K562 (cell line): Measurements from ENCODE around the gene CTDSPL. TPM values are rescaled to one million over a fixed set of nuclear protein-coding genes. Genes with fewer than 3 reads are reported as not detected.

Source experiments
- ATAC-seq: fragments of 200-7000 bp; cut with Tn5 transposase; 3 replicates; pipeline ENCODE4 v1.9.1; 2020; ENCODE audit warnings: moderate library complexity
- BruUV-seq: library from RNA; stranded (reverse); fragments of 400-500 nt; replicated peaks from 2 replicates; lab custom pipeline; 2021; lab: Mats Ljungman, UMichigan
- CTCF ChIA-PET: fragments of 300-600 bp; formaldehyde crosslinking; extraction: SDS; loops from one replicate; lab custom pipeline; 2021; ENCODE audit warnings: low intra/inter-chr PET ratio; lab: Yijun Ruan, JAX
- POLR2A ChIA-PET: fragments of 300-600, 350-650 bp; sonication (Branson Sonifier 250); formaldehyde crosslinking; extraction: SDS; loops from one replicate; lab custom pipeline; 2021; ENCODE audit warnings: antibody characterized with exemption, inconsistent platforms; lab: Yijun Ruan, JAX
- DNase-seq, 4 experiments: peaks; one replicate each; pipeline versions ENCODE4 v3.0.0 to v3.0.0-alpha.2; 2011 to 2018; ENCODE audit warnings: low spot score in 3 of 4, mixed read lengths in 3 of 4; ENCODE audit errors: extremely low read depth in 1 of 4
- FAIRE-seq: peaks from 2 replicates; lab custom pipeline; 2011; peaks lifted over from hg19 to GRCh38; lab: Jason Lieb, UNC
- H2AFZ ChIP-seq: 2 replicates; pipeline ENCODE4 v1.6.0; 2011; ENCODE audit warnings: low read depth, low read length, control low read depth, inconsistent platforms
- H3K27ac ChIP-seq: fragments of 200-600 bp; 3 replicates; pipeline ENCODE4 v1.8.0; 2011; ENCODE audit warnings: low read depth, mild to moderate bottlenecking, control low read depth, inconsistent platforms, low read length, moderate library complexity, mixed read lengths; ENCODE audit errors: extremely low read depth
- H3K27me3 ChIP-seq, 2 experiments: fragments of 300-600 bp in 1 of 2; 2 replicates in 1 of 2; 3 replicates in 1 of 2; pipeline versions ENCODE4 v1.6.0 to v1.8.0; 2011; ENCODE audit warnings: inconsistent platforms in 2 of 2, low read length in 2 of 2, mild to moderate bottlenecking in 1 of 2, mixed read lengths in 1 of 2, moderate library complexity in 1 of 2; ENCODE audit not compliant: control insufficient read depth in 2 of 2, insufficient read depth in 2 of 2
- H3K36me3 ChIP-seq: fragments of 300-600 bp; 3 replicates; pipeline ENCODE4 v1.8.0; 2011; ENCODE audit warnings: mild to moderate bottlenecking, low read length, inconsistent platforms; ENCODE audit not compliant: control insufficient read depth, insufficient read depth
- H3K4me1 ChIP-seq, 2 experiments: fragments of 200-600 bp in 1 of 2; replicated peaks in 1 of 2; 2 replicates in 1 of 2; 3 replicates in 1 of 2; pipeline versions ENCODE4 v1.5.1 to v1.8.0; 2011; ENCODE audit warnings: inconsistent platforms in 2 of 2, low read length in 2 of 2, mild to moderate bottlenecking in 1 of 2, mixed read lengths in 1 of 2, moderate library complexity in 1 of 2; ENCODE audit not compliant: control insufficient read depth in 2 of 2, insufficient read depth in 2 of 2
- H3K4me2 ChIP-seq: 2 replicates; pipeline ENCODE4 v1.6.1; 2011; ENCODE audit warnings: low read length, control low read depth, inconsistent platforms, mixed read lengths; ENCODE audit not compliant: insufficient read depth
- H3K4me3 ChIP-seq: fragments of 200-600 bp; sonication (generic), shearing (Covaris generic); 2 replicates; pipeline ENCODE4 v1.5.1; 2016; ENCODE audit warnings: control low read depth, inconsistent platforms
- H3K79me2 ChIP-seq: fragments of 200-600 bp; 3 replicates; pipeline ENCODE4 v1.8.0; 2011; ENCODE audit warnings: low read length, inconsistent platforms; ENCODE audit not compliant: control insufficient read depth, insufficient read depth
- H3K9ac ChIP-seq, 2 experiments: 2 replicates each; pipeline versions ENCODE4 v1.6.0 to v1.6.1; 2011; ENCODE audit warnings: low read depth in 2 of 2, low read length in 2 of 2, control low read depth in 1 of 2, inconsistent platforms in 1 of 2, mild to moderate bottlenecking in 1 of 2, mixed read lengths in 1 of 2; ENCODE audit not compliant: insufficient read depth in 1 of 2
- H3K9me1 ChIP-seq: one replicate; pipeline ENCODE4 v1.6.0; 2011; ENCODE audit warnings: inconsistent platforms, mild to moderate bottlenecking, low read length, moderate library complexity; ENCODE audit not compliant: control insufficient read depth, insufficient read depth
- H3K9me3 ChIP-seq: replicated peaks from 2 replicates; pipeline ENCODE4 v1.5.1; 2011; ENCODE audit warnings: low read depth, low read length, inconsistent platforms; ENCODE audit not compliant: control insufficient read depth, insufficient read depth
- H4K20me1 ChIP-seq: replicated peaks from 2 replicates; pipeline ENCODE4 v1.6.1; 2011; ENCODE audit warnings: low read length, inconsistent platforms, mixed read lengths; ENCODE audit not compliant: control insufficient read depth, insufficient read depth
- CHCHD3 ChIP-seq: fragments of 250-450 bp; sonication (Bioruptor Pico); IDR thresholded peaks from 2 replicates; pipeline ENCODE4 v2.1.2; 2022; ENCODE audit warnings: mild to moderate bottlenecking
- PHB2 ChIP-seq: fragments of 450-650 bp; IDR thresholded peaks from 2 replicates; pipeline ENCODE4 v1.6.1; 2017; ENCODE audit warnings: low read depth
- SMARCB1 ChIP-seq: IDR thresholded peaks from 2 replicates; pipeline ENCODE4 v1.6.1; 2011; ENCODE audit warnings: improper control_type of control experiment, low read depth; ENCODE audit not compliant: insufficient read length
- TBP ChIP-seq: optimal IDR thresholded peaks from 2 replicates; pipeline ENCODE3; 2011; ENCODE audit warnings: low read depth, low read length, improper control_type of control experiment
- WGBS: fragments of 100-300 bp; shearing (Covaris generic); methylation state at CpG from one replicate; pipeline ENCODE4 v1.1.6; 2016; ENCODE audit warnings: low coverage, mixed read lengths; ENCODE audit not compliant: insufficient coverage; ENCODE audit errors: missing lambda C conversion rate; 5-methylcytosine and 5-hydroxymethylcytosine counted together
- in situ Hi-C: fragments of 300-500 bp; cut with MboI; formaldehyde crosslinking; loops from 4 replicates; pipeline ENCODE4 v1.15.0; 2018; ENCODE audit warnings: inconsistent platforms, mixed read lengths
- intact Hi-C: fragments of 100-400 bp; cut with micrococcal nuclease; formaldehyde crosslinking; loops from 2 replicates; pipeline ENCODE4 v1.14.2; 2022
- polyA plus RNA-seq, 8 experiments: library from polyadenylated mRNA; depleted of rRNA in 4 of 8; stranded (reverse) in 5 of 8; unstranded in 3 of 8; fragments of >200 nt; fragmentation: Nextera tagmentation in 2 of 8; fragmentation: Illumina TruSeq in 1 of 8; extraction: Ambion mirVana in 2 of 8; extraction: Trizol in 1 of 8; gene quantifications; 2 replicates each; pipeline versions ENCODE4 v1.2.1 to v1.2.3, GENCODE V29; 2011 to 2014; ENCODE audit warnings: inconsistent platforms in 1 of 8, missing spikeins in 1 of 8
- total RNA-seq, 7 experiments: library from RNA; depleted of rRNA in 6 of 7; stranded (reverse); fragments of >200 nt in 6 of 7; fragmentation: Illumina TruSeq in 2 of 7; extraction: Trizol in 2 of 7; gene quantifications; 2 replicates each; pipeline versions ENCODE4 v1.2.1 to v1.2.3, GENCODE V29; 2011 to 2021; ENCODE audit warnings: low replicate concordance in 1 of 7
- TF ChIP-seq, protein P1 (sequence below): fragments of 450-650 bp; formaldehyde crosslinking; IDR thresholded peaks from 2 replicates; pipeline ENCODE4 v1.4.0; 2020; ENCODE audit warnings: mild to moderate bottlenecking, moderate library complexity
- TF ChIP-seq, protein P2 (sequence below): fragments of 150-350 bp; IDR thresholded peaks from 2 replicates; pipeline ENCODE4 v1.6.1; 2014; ENCODE audit warnings: low read depth, mild to moderate bottlenecking, low read length, borderline replicate concordance
- TF ChIP-seq, protein P3 (sequence below): fragments of 250-450 bp; sonication (Bioruptor Pico); IDR thresholded peaks from 2 replicates; pipeline ENCODE4 v1.4.0; 2020; ENCODE audit warnings: borderline replicate concordance
- TF ChIP-seq, protein P4 (sequence below): fragments of 450-650 bp; formaldehyde crosslinking; IDR thresholded peaks from 2 replicates; pipeline ENCODE4 v1.4.0; 2020; ENCODE audit warnings: mild to moderate bottlenecking, moderate library complexity
- TF ChIP-seq, protein P5 (sequence below): fragments of 250-450 bp; sonication (Bioruptor Pico); IDR thresholded peaks from 2 replicates; pipeline ENCODE4 v1.4.0; 2020; ENCODE audit warnings: mild to moderate bottlenecking, moderate library complexity, borderline replicate concordance

The CTDSPL gene
- total and polyA plus RNA-seq, 9 of the 15 experiments (the other 6 are each of a cell fraction or from before 2014, with no cell fraction given), result 5.1 to 19.3 (median 11.3) TPM

DNA sequence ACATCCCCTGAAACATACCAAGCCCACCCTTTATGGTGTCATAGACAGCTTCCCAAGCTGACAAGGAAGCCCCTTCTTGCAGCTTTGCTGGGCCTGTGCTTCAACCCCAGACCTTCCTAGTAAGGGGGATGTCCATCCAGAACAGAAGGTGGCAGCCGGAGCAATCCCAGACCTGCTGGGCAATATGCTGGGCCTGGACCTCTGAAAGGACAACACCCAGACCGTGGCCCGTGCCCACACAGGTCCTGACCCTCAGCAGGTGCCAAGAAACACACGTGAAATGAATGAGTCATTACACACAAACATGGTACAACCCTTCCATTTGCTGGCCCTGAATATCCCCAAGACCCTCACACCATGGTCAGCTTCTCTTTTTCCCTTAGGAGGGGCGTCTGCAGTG is 109.1 kb downstream of the CTDSPL start:
- Histone ChIP-seq H3K9me1 (peaks cover 2% of the 10 kb centered on the region), H3K36me3 (peaks cover 2% of the 10 kb centered on the region; the same call in 1 of the 3 replicates), H3K4me3 (no peak overlapping the region), H2AFZ (no peak overlapping the region), H3K27ac (no peak overlapping the region), H4K20me1 (no peaks in the 10 kb centered on the region), H3K9ac (peak overlapping the region in 1 of 2 experiments; percentile 56; a peak in 1 of 4 replicates), H3K4me1 (peaks cover 0 to 7% of the 10 kb centered on the region in 2 experiments; a peak in 3 of 5 replicates), H3K9me3 (no peaks in the 10 kb centered on the region), H3K27me3 (0 out of 5 replicates have a peak, but pooled peaks cover 0 to 2% of the 10 kb centered on the region in 2 experiments), H3K79me2 (no peaks in the 10 kb centered on the region), H3K4me2 (no peak overlapping the region)
- no TSS peak for BruUV-seq
- intact Hi-C loops, result loop anchor here (5.0 kb wide), 2 partner anchors 146 to 511 kb away; no protein-coding TSS in a partner anchor
- no peak for FAIRE-seq
- TF ChIP-seq, protein P1, sequence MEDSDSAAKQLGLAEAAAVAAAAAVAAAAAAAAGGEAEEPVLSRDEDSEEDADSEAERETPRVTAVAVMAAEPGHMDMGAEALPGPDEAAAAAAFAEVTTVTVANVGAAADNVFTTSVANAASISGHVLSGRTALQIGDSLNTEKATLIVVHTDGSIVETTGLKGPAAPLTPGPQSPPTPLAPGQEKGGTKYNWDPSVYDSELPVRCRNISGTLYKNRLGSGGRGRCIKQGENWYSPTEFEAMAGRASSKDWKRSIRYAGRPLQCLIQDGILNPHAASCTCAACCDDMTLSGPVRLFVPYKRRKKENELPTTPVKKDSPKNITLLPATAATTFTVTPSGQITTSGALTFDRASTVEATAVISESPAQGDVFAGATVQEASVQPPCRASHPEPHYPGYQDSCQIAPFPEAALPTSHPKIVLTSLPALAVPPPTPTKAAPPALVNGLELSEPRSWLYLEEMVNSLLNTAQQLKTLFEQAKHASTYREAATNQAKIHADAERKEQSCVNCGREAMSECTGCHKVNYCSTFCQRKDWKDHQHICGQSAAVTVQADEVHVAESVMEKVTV (CRISPR knock-in tag), result no peak
- TF ChIP-seq CHCHD3 (CRISPR knock-in tag) (no peak), PHB2 (no peak), SMARCB1 (no peak), TBP (no peak)
- TF ChIP-seq, protein P2, sequence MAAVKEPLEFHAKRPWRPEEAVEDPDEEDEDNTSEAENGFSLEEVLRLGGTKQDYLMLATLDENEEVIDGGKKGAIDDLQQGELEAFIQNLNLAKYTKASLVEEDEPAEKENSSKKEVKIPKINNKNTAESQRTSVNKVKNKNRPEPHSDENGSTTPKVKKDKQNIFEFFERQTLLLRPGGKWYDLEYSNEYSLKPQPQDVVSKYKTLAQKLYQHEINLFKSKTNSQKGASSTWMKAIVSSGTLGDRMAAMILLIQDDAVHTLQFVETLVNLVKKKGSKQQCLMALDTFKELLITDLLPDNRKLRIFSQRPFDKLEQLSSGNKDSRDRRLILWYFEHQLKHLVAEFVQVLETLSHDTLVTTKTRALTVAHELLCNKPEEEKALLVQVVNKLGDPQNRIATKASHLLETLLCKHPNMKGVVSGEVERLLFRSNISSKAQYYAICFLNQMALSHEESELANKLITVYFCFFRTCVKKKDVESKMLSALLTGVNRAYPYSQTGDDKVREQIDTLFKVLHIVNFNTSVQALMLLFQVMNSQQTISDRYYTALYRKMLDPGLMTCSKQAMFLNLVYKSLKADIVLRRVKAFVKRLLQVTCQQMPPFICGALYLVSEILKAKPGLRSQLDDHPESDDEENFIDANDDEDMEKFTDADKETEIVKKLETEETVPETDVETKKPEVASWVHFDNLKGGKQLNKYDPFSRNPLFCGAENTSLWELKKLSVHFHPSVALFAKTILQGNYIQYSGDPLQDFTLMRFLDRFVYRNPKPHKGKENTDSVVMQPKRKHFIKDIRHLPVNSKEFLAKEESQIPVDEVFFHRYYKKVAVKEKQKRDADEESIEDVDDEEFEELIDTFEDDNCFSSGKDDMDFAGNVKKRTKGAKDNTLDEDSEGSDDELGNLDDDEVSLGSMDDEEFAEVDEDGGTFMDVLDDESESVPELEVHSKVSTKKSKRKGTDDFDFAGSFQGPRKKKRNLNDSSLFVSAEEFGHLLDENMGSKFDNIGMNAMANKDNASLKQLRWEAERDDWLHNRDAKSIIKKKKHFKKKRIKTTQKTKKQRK, result no peak
- TF ChIP-seq, protein P3, sequence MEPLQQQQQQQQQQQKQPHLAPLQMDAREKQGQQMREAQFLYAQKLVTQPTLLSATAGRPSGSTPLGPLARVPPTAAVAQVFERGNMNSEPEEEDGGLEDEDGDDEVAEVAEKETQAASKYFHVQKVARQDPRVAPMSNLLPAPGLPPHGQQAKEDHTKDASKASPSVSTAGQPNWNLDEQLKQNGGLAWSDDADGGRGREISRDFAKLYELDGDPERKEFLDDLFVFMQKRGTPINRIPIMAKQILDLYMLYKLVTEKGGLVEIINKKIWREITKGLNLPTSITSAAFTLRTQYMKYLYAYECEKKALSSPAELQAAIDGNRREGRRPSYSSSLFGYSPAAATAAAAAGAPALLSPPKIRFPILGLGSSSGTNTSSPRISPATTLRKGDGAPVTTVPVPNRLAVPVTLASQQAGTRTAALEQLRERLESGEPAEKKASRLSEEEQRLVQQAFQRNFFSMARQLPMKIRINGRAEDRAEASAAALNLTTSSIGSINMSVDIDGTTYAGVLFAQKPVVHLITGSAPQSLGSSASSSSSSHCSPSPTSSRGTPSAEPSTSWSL (CRISPR knock-in tag), result no peak
- TF ChIP-seq, protein P4, sequence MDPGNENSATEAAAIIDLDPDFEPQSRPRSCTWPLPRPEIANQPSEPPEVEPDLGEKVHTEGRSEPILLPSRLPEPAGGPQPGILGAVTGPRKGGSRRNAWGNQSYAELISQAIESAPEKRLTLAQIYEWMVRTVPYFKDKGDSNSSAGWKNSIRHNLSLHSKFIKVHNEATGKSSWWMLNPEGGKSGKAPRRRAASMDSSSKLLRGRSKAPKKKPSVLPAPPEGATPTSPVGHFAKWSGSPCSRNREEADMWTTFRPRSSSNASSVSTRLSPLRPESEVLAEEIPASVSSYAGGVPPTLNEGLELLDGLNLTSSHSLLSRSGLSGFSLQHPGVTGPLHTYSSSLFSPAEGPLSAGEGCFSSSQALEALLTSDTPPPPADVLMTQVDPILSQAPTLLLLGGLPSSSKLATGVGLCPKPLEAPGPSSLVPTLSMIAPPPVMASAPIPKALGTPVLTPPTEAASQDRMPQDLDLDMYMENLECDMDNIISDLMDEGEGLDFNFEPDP (CRISPR knock-in tag), result no peak
- TF ChIP-seq, protein P5, sequence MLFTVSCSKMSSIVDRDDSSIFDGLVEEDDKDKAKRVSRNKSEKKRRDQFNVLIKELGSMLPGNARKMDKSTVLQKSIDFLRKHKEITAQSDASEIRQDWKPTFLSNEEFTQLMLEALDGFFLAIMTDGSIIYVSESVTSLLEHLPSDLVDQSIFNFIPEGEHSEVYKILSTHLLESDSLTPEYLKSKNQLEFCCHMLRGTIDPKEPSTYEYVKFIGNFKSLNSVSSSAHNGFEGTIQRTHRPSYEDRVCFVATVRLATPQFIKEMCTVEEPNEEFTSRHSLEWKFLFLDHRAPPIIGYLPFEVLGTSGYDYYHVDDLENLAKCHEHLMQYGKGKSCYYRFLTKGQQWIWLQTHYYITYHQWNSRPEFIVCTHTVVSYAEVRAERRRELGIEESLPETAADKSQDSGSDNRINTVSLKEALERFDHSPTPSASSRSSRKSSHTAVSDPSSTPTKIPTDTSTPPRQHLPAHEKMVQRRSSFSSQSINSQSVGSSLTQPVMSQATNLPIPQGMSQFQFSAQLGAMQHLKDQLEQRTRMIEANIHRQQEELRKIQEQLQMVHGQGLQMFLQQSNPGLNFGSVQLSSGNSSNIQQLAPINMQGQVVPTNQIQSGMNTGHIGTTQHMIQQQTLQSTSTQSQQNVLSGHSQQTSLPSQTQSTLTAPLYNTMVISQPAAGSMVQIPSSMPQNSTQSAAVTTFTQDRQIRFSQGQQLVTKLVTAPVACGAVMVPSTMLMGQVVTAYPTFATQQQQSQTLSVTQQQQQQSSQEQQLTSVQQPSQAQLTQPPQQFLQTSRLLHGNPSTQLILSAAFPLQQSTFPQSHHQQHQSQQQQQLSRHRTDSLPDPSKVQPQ, result no peak
- ChIA-PET CTCF (interaction anchor here (1.0 kb wide), 1 partner anchor 115 kb away, joined by 3 read pairs; no protein-coding TSS in a partner anchor), POLR2A (interaction anchor here (0.9 kb wide), 1 partner anchor 13 kb away, joined by 3 read pairs; no protein-coding TSS in a partner anchor)
- WGBS, result 35% methylated on average over 5 of the region's 5 CpGs
- in situ Hi-C loops, result loop anchor here (5.0 kb wide), 1 partner anchor 114 kb away; no protein-coding TSS in a partner anchor
- no peak for ATAC-seq
- no peak for DNase-seq
